Stimulated activated CD4-positive, alpha-beta T cell treated with anti-CD3 and anti-CD28 coated beads, Interleukin-15, amount 100 ng/mL, for 48 hours (primary cell): ENCODE results near the gene CEACAM19.
"Not testable (repeated sequence)": the region's sequence is repeated elsewhere in the genome, so short reads cannot be mapped to it uniquely, and the experiment has no call there.

Source experiments
- DNase-seq, 2 donors: peaks; one replicate each; pipeline ENCODE4 v3.0.0-alpha.2; 2020; ENCODE audit warnings: low read depth in 2 of 2

The CEACAM19 gene

GRCh38 chr19:44675521-44675920 is 4.2 kb downstream of the CEACAM19 start:
- DNase-seq = no peak

- DNase-seq = no peak
Measured at GRCh38 chr19:44677019-44677811, 5.9 kb downstream of the CEACAM19 start.

GRCh38 chr19:44680536-44680935 is 9.3 kb downstream of the CEACAM19 start:
- DNase-seq = no peak

GRCh38 chr19:44681992-44682790 is 10.9 kb downstream of the CEACAM19 start:
- DNase-seq = no peak

GRCh38 chr19:44682807-44683206 is 11.5 kb downstream of the CEACAM19 start:
- DNase-seq = no peak

- DNase-seq = no peak
Measured at GRCh38 chr19:44683434-44684210, 12.3 kb downstream of the CEACAM19 start.

- DNase-seq = not testable (repeated sequence)
Measured at GRCh38 chr19:44684396-44684795, 13.1 kb downstream of the CEACAM19 start.

GRCh38 chr19:44684892-44685863 is 13.9 kb downstream of the CEACAM19 start:
- DNase-seq = no peak

- DNase-seq = no peak
Measured at GRCh38 chr19:44685877-44686276, 14.6 kb downstream of the CEACAM19 start.

- DNase-seq = no peak
Measured at GRCh38 chr19:44686896-44687295, 15.6 kb downstream of the CEACAM19 start.

- no peak for DNase-seq
Measured at GRCh38 chr19:44687888-44688287, 16.6 kb downstream of the CEACAM19 start.

- peak; percentile 54 to 63 for DNase-seq
Measured at GRCh38 chr19:44689290-44690130, 18.2 kb downstream of the CEACAM19 start.

GRCh38 chr19:44690131-44690440 is 18.8 kb downstream of the CEACAM19 start:
- no peak for DNase-seq

- no peak for DNase-seq
Measured at GRCh38 chr19:44692379-44692721, 21.1 kb downstream of the CEACAM19 start.

- DNase-seq = peak in 1 of 2 donors; percentile 41
Measured at GRCh38 chr19:44694184-44694579, 22.9 kb downstream of the CEACAM19 start.

GRCh38 chr19:44696939-44697669 is 25.8 kb downstream of the CEACAM19 start:
- no peak for DNase-seq

- DNase-seq = no peak
Measured at GRCh38 chr19:44697670-44698034, 26.4 kb downstream of the CEACAM19 start.

GRCh38 chr19:44698492-44699201 is 27.4 kb downstream of the CEACAM19 start, which contains the start of gene CEACAM16:
Gene CEACAM16 (plus strand): TSS chr19:44699151. CDS start chr19:44701457, 2,306 bp downstream.
- no peak for DNase-seq

- no peak for DNase-seq
Measured at GRCh38 chr19:44700547-44700946, 29.3 kb downstream of the CEACAM19 start.
